T-helper 1 cell treated with Interleukin-12 subunit alpha and Interleukin-12 subunit beta and Interleukin-4 antibody, amounts not matched to agents 30 μg/mL and 1 μg/mL, for 36 hours (primary cell): ENCODE data around the gene EEF2.
"Not testable (repeated sequence)": the region's sequence is repeated elsewhere in the genome, so short reads cannot be mapped to it uniquely, and the experiment has no call there.

Source experiments
- H3K27ac Mint-ChIP-seq: one replicate; pipeline ENCODE4 v1.8.0; 2021; ENCODE audit warnings: mild to moderate bottlenecking, mixed read lengths
- H3K27me3 Mint-ChIP-seq: one replicate; pipeline ENCODE4 v1.8.0; 2021; ENCODE audit warnings: low read depth, mixed read lengths
- H3K36me3 Mint-ChIP-seq: one replicate; pipeline ENCODE4 v1.8.0; 2021; ENCODE audit warnings: low read depth, mixed read lengths
- H3K4me1 Mint-ChIP-seq: one replicate; pipeline ENCODE4 v1.8.0; 2021; ENCODE audit warnings: low read depth, mixed read lengths
- H3K4me3 Mint-ChIP-seq: one replicate; pipeline ENCODE4 v1.8.0; 2021; ENCODE audit warnings: mild to moderate bottlenecking, moderate library complexity, mixed read lengths
- H3K9me3 Mint-ChIP-seq: one replicate; pipeline ENCODE4 v1.8.0; 2021; ENCODE audit warnings: mixed read lengths

The EEF2 gene

GRCh38 chr19:4018775-4019504, 33.7 kb upstream of the EEF2 start:
- Mint-ChIP-seq H3K27ac (no peak overlapping the region), H3K4me3 (no peak overlapping the region)

DNA sequence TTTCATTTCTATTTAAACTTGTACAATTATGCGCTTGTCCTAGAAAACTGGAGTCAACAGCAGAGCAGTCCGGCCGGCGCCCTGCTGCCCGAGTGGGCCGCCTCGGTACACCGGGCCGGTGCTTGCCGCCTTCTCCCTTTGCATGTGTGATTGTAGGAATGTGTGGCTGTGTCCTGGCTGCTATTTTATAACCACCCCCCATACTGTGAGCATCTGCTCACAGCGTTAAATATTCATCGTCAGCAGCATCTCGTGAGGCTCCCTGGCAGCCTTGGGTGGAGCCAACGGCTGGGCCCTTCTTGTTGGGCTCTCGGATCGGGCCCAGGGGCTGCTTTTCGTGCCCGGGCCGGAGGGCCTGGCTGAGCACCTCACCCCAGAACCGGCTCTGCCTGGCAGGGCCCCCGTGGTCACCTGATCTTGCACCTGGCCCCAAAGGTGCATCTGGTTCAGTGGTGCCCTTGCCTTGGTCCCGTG, 32.9 kb upstream of the EEF2 start:
- Mint-ChIP-seq H3K4me1 (peaks cover 2% of the 10 kb centered on the region), H3K9me3 (no peaks in the 10 kb centered on the region), H3K36me3 (peaks cover 10% of the 10 kb centered on the region), H3K27me3 (no peaks in the 10 kb centered on the region), H3K4me3 (no peak overlapping the region), H3K27ac (no peak overlapping the region)

More at GRCh38 chr19:4018775-4019504, 33.7 kb upstream of the EEF2 start:
- no peaks in the 10 kb centered on the region for H3K27me3 Mint-ChIP-seq
- peaks cover 9% of the 10 kb centered on the region for H3K36me3 Mint-ChIP-seq
- peaks cover 2% of the 10 kb centered on the region for H3K4me1 Mint-ChIP-seq
- H3K9me3 Mint-ChIP-seq: no peaks in the 10 kb centered on the region

DNA sequence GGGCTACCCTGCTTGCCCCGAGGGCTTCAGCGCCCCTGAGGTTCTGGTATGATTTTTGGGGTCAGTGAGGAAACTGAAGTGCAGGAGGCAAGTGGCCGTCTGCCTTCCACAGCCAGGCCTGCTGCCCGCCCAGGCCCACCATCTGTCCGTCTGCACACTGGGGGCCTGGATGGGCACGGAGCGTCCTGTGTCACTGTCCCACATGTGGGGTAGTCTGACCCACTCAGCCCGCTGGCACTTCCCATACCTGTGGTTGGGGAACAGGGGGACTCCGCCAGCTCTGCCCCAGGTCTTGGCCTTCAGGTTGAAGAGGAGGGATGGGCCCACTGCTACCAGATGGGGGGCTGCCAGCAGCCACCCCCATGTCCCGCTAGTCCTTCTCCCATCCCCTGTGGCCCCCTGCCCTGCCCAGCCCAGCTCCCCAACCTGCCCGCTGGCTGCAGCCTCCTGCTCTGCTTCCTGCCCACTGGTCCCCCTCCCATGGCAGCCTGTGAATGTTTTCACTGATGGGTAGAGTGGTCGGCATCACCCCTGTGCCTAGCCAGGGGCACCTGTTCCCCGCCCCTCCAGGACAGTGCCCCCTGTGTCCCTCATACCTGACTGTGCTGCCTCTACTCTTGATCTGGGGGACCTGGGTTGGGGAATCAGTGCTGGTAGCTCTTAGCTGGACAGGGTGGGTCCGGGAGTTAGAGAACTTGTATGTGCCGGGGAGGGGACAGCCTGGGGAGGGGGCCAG, 31.8 kb upstream of the EEF2 start:
- peaks cover 13% of the 10 kb centered on the region for H3K36me3 Mint-ChIP-seq
- peaks cover 3% of the 10 kb centered on the region for H3K4me1 Mint-ChIP-seq
- H3K9me3 Mint-ChIP-seq: no peaks in the 10 kb centered on the region
- no peak overlapping the region for H3K4me3 Mint-ChIP-seq
- H3K27me3 Mint-ChIP-seq: no peaks in the 10 kb centered on the region
- H3K27ac Mint-ChIP-seq: no peak overlapping the region

DNA sequence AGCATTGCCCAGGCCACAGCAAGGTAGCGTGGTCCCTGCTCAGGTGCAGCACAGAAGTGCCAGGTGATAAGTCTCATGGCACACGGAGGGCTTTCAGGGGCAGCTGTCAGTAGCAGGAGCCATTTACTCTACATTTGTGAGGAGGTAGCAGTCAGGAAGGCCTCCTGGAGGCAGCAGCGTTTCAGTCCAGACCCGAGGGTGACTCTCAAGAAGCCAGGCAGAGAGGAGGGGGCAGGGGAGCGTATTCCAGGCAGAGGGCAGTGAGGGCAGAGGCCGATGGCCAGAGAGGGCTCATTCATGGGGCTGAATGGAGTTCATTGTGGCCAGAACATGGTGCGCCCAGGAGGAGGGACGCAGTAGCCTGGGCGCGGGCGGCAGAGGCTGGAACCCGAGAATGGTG, 31.2 kb upstream of the EEF2 start:
- no peaks in the 10 kb centered on the region for H3K9me3 Mint-ChIP-seq
- H3K27ac Mint-ChIP-seq: no peak overlapping the region
- no peak overlapping the region for H3K4me3 Mint-ChIP-seq
- peaks cover 10% of the 10 kb centered on the region for H3K36me3 Mint-ChIP-seq
- H3K27me3 Mint-ChIP-seq: no peaks in the 10 kb centered on the region
- peaks cover 3% of the 10 kb centered on the region for H3K4me1 Mint-ChIP-seq

- peaks cover 8% of the 10 kb centered on the region for H3K36me3 Mint-ChIP-seq
Measured at GRCh38 chr19:4015705-4016402, 30.6 kb upstream of the EEF2 start.

DNA sequence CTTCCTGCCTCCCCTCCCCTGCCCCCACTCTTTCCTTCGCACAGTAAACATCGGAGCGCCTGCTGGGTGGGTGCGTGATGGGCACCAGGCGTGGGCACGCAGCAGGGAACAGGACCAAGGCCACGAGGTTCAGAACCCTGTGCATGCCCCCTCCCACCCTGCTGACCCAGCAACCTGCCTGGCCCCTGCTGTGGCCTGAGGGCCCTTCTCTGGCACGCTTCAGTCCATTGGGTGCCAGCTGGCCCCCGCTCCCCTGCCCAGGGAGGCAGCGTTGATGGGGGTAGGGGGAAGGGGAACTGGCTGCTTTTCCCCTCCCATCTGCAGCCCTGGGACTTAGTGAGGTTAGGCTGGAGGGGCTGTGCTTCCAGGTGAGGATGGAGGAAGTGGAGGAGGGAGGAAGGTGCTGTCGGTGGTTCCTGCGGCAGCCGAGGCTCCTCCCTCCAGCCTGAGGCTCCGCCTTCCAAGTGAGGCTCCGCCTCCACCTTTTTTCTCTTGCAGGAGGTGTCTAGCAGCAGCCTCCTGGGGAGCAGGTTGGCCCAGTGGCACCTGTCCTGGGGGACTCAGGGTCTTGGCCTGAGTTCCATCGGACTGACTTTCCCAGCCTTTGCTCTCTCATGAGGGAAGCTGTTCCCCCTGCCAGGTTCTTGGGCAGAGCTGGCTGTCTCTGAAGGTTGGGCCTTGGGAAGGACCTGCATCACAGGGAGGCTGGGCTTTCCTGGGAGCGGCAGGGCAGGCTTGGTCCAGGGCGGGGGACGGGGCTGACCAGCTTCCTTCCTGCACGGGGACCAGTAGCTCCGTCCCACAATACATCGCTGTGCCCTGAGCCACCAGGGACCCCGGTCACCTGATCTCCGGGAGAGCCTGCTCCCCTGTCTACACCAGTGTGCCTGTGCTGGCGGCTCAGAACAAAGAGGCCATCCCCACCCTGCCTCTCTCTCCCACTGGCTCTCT, 29.6 kb upstream of the EEF2 start:
- Mint-ChIP-seq H3K27me3 (no peaks in the 10 kb centered on the region), H3K36me3 (peaks cover 5% of the 10 kb centered on the region), H3K4me3 (no peak overlapping the region), H3K9me3 (no peaks in the 10 kb centered on the region), H3K4me1 (peaks cover 5% of the 10 kb centered on the region), H3K27ac (no peak overlapping the region)

More at GRCh38 chr19:4015705-4016402, 30.6 kb upstream of the EEF2 start:
- no peak overlapping the region for H3K4me3 Mint-ChIP-seq
- H3K27me3 Mint-ChIP-seq: no peaks in the 10 kb centered on the region
- peaks cover 7% of the 10 kb centered on the region for H3K4me1 Mint-ChIP-seq
- H3K9me3 Mint-ChIP-seq: no peaks in the 10 kb centered on the region
- H3K27ac Mint-ChIP-seq: no peak overlapping the region

DNA sequence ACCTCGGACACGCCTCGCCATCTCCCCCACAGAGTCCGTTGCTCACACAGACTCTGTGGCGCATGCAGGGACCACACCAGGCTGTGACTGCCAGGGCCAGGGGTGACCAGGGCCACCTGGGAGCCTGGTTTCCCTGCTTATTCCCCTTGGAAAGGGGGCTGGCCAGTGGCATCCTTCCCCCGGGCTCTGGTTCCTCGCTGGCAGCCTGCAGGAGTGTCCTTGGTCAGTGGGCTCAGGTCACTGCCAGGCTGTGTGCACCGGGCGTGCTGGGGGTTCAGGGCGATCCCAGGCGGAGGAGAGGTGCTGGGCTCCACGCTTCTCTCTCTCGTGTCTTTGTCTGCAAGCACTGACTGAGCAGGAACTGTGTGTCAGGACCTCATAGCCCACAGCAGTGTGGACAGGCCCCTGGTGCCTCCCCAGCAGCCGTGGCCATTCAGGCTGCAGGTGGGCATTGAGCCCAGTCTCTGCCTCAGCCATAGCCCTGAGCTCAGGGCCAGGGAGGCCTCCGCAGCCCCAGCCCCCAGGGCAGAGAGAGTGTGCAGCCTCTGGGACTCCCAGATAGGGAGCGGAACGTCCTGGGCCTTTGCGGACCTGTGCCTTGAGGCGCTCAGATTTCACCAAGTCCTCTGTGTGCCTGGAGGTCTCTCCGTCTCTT, 28.8 kb upstream of the EEF2 start:
- Mint-ChIP-seq H3K9me3 (no peaks in the 10 kb centered on the region), H3K36me3 (peaks cover 5% of the 10 kb centered on the region), H3K27ac (no peak overlapping the region), H3K27me3 (no peaks in the 10 kb centered on the region), H3K4me3 (no peak overlapping the region), H3K4me1 (peaks cover 7% of the 10 kb centered on the region)

- no peaks in the 10 kb centered on the region for H3K27me3 Mint-ChIP-seq
- peaks cover 5% of the 10 kb centered on the region for H3K36me3 Mint-ChIP-seq
- no peaks in the 10 kb centered on the region for H3K9me3 Mint-ChIP-seq
- H3K4me3 Mint-ChIP-seq: no peak overlapping the region
- H3K27ac Mint-ChIP-seq: no peak overlapping the region
- H3K4me1 Mint-ChIP-seq: peaks cover 14% of the 10 kb centered on the region
Measured at GRCh38 chr19:4012975-4013634, 27.8 kb upstream of the EEF2 start.

- Mint-ChIP-seq H3K27ac (no peak overlapping the region), H3K4me1 (peaks cover 14% of the 10 kb centered on the region), H3K27me3 (no peaks in the 10 kb centered on the region), H3K36me3 (peaks cover 5% of the 10 kb centered on the region), H3K9me3 (no peaks in the 10 kb centered on the region), H3K4me3 (no peak overlapping the region)
Measured at GRCh38 chr19:4012092-4012974, 27.1 kb upstream of the EEF2 start.

GRCh38 chr19:4011430-4011829, 26.2 kb upstream of the EEF2 start:
- not testable (repeated sequence) for H3K9me3 Mint-ChIP-seq, H3K27ac Mint-ChIP-seq, H3K27me3 Mint-ChIP-seq, H3K36me3 Mint-ChIP-seq
- Mint-ChIP-seq H3K4me1 (peaks cover 14% of the 10 kb centered on the region), H3K4me3 (peak overlapping the region; percentile 34)

- peaks cover 16% of the 10 kb centered on the region for H3K4me1 Mint-ChIP-seq
- H3K27ac Mint-ChIP-seq: no peak overlapping the region
Measured at GRCh38 chr19:4010808-4011110, 25.5 kb upstream of the EEF2 start.

GRCh38 chr19:4009990-4010807, 24.9 kb upstream of the EEF2 start:
- peaks cover 5% of the 10 kb centered on the region for H3K36me3 Mint-ChIP-seq
- peaks cover 16% of the 10 kb centered on the region for H3K4me1 Mint-ChIP-seq
- H3K27me3 Mint-ChIP-seq: no peaks in the 10 kb centered on the region
- no peaks in the 10 kb centered on the region for H3K9me3 Mint-ChIP-seq
- no peak overlapping the region for H3K4me3 Mint-ChIP-seq
- H3K27ac Mint-ChIP-seq: no peak overlapping the region

More at GRCh38 chr19:4010808-4011110, 25.5 kb upstream of the EEF2 start:
- H3K27me3 Mint-ChIP-seq: no peaks in the 10 kb centered on the region
- peaks cover 5% of the 10 kb centered on the region for H3K36me3 Mint-ChIP-seq
- no peak overlapping the region for H3K4me3 Mint-ChIP-seq
- H3K9me3 Mint-ChIP-seq: no peaks in the 10 kb centered on the region
